Effector memory CD4-positive, alpha-beta T cell (primary cell): ENCODE data around the gene ZNRF4.
"Not testable (repeated sequence)": the region's sequence is repeated elsewhere in the genome, so short reads cannot be mapped to it uniquely, and the experiment has no call there.

ENCODE experiments used
- DNase-seq, 3 donors: peaks; one replicate each; pipeline ENCODE4 v3.0.0-alpha.2; 2020
- H3K27ac ChIP-seq: 2 replicates; pipeline ENCODE4 v1.7.0; 2013; ENCODE audit warnings: mild to moderate bottlenecking, low read length, moderate library complexity; ENCODE audit not compliant: insufficient read depth, poor library complexity, severe bottlenecking
- H3K27me3 ChIP-seq: replicated peaks from 2 replicates; pipeline ENCODE4 v1.7.0; 2013; ENCODE audit warnings: mild to moderate bottlenecking, low read length; ENCODE audit not compliant: insufficient read depth, control insufficient read depth, poor library complexity, severe bottlenecking
- H3K36me3 ChIP-seq: 2 replicates; pipeline ENCODE4 v1.7.0; 2013; ENCODE audit warnings: mild to moderate bottlenecking, low read length, moderate library complexity; ENCODE audit not compliant: control insufficient read depth, insufficient read depth
- H3K4me1 ChIP-seq: 2 replicates; pipeline ENCODE4 v1.7.0; 2013; ENCODE audit warnings: low read length, mild to moderate bottlenecking; ENCODE audit not compliant: control insufficient read depth, insufficient read depth, poor library complexity, severe bottlenecking
- H3K4me3 ChIP-seq: 2 replicates; pipeline ENCODE4 v1.7.0; 2013; ENCODE audit warnings: low read length, low read depth, mild to moderate bottlenecking; ENCODE audit not compliant: insufficient read depth, poor library complexity, severe bottlenecking
- H3K9me3 ChIP-seq: 2 replicates; pipeline ENCODE4 v1.7.0; 2013; ENCODE audit warnings: mild to moderate bottlenecking, low read length, moderate library complexity; ENCODE audit not compliant: control insufficient read depth
- total RNA-seq, 3 donors: gene quantifications; one replicate each; lab custom pipeline; 2026; lab: John Stamatoyannopoulos, UW

ZNRF4 gene
- total RNA-seq: 0 reads per million in 3 donors

DNA sequence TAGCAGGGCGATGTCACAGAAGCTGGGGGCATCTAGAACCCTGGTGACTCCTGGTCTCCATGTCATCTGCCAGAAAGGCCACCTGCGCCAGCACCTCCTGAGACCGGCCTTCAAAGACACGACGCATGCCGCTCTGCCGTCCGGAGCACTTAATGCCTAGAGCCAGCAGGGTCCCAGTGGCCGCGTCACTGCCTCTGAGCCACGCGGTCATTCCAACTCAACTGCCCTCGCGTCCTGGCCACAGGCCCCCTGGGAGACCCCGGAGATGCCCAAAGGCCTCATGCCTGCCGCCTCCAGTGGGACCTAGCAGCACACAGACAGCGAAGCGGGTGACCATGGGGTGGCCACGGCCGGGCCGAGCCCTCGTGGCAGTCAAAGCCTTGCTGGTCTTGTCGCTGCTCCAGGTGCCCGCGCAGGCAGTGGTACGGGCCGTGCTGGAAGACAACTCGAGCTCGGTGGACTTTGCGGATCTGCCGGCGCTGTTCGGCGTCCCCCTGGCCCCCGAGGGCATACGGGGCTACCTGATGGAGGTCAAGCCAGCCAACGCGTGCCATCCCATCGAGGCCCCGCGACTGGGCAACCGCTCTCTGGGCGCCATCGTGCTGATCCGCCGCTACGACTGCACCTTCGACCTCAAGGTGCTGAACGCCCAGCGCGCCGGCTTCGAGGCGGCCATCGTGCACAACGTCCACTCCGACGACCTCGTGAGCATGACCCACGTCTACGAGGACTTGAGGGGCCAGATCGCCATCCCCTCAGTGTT lies at the start of gene ZNRF4:
Gene ZNRF4, plus strand, starts transcription at position 51 of the 763 bp plus-strand sequence. Its CDS starts 75 bp downstream, at position 126.
- H3K27me3 ChIP-seq: no peaks in the 10 kb centered on the region
- H3K27ac ChIP-seq: no peak within 1 kb of the TSS
- H3K4me3 ChIP-seq: no peak within 1 kb of the TSS
- no peaks in the 10 kb centered on the region for H3K9me3 ChIP-seq
- no peaks in the 10 kb centered on the region for H3K36me3 ChIP-seq
- DNase-seq: no peak
- H3K4me1 ChIP-seq: no peaks in the 10 kb centered on the region

DNA sequence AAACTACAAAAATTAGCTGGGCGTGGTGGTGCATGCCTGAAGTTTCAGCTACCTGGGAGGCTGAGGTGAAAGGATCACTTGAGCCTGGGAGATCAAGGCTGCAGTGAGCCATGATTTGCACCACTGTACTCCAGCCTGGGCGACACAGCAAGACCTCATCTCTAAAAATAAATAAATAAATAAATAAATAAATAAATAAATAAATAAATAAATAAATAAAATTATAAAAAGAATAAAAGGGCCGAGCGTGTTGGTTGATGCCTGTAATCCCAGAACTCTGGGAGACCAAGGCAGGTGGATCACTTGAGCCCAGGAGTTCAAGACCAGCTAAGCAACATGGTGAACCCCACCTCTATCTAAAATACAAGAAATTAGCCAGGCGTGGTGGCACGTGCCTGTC lies 49.0 kb upstream of the ZNRF4 start:
- H3K36me3 ChIP-seq, H3K9me3 ChIP-seq, H3K27me3 ChIP-seq, H3K4me1 ChIP-seq, H3K27ac ChIP-seq, H3K4me3 ChIP-seq, DNase-seq: not testable (repeated sequence)

DNA sequence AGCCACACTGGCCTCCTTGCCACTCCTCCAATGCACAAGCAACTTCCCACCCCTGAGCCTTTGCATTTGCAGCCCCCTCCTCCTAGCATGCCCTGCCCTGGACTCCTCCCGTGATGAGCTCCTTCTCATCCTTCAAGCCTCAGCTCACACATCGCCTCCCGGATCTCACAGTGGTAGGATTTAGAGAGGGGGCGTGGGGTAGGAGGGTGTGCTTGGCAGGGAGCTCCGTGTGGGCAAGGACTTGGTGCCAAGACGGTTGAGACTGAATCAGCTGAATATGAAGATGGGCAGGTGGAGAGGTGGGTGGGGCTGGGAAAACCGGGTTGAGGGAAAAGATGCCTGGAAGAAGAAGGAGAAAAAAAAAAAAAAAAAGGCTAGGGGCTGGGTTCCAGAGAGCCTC lies 48.4 kb upstream of the ZNRF4 start:
- Histone ChIP-seq H3K27me3 (no peaks in the 10 kb centered on the region), H3K9me3 (no peaks in the 10 kb centered on the region), H3K4me3 (no peak overlapping the region), H3K27ac (no peak overlapping the region), H3K4me1 (no peaks in the 10 kb centered on the region), H3K36me3 (no peaks in the 10 kb centered on the region)
- no peak for DNase-seq

DNA sequence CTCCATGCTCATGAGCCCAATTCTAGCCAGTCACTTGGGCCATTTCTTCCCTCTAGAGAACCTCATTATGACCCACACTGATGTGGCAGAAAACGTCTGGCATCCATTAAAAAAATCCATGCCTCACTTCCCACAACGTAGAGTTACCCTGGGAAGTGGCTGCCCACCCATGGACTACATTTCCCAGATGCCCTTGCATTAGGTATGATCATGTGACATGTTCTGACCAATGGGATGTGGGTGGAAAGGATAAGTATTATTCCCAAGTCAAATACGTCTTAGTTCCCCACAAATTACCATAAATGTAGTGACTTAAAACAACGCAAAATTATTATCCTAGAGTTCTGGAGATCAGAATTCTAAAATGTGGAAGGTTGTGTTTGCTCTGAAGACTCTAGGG lies 47.9 kb upstream of the ZNRF4 start:
- no peaks in the 10 kb centered on the region for H3K36me3 ChIP-seq
- H3K27me3 ChIP-seq: no peaks in the 10 kb centered on the region
- H3K9me3 ChIP-seq: no peaks in the 10 kb centered on the region
- no peak overlapping the region for H3K4me3 ChIP-seq
- H3K4me1 ChIP-seq: no peaks in the 10 kb centered on the region
- DNase-seq: no peak
- no peak overlapping the region for H3K27ac ChIP-seq

DNA sequence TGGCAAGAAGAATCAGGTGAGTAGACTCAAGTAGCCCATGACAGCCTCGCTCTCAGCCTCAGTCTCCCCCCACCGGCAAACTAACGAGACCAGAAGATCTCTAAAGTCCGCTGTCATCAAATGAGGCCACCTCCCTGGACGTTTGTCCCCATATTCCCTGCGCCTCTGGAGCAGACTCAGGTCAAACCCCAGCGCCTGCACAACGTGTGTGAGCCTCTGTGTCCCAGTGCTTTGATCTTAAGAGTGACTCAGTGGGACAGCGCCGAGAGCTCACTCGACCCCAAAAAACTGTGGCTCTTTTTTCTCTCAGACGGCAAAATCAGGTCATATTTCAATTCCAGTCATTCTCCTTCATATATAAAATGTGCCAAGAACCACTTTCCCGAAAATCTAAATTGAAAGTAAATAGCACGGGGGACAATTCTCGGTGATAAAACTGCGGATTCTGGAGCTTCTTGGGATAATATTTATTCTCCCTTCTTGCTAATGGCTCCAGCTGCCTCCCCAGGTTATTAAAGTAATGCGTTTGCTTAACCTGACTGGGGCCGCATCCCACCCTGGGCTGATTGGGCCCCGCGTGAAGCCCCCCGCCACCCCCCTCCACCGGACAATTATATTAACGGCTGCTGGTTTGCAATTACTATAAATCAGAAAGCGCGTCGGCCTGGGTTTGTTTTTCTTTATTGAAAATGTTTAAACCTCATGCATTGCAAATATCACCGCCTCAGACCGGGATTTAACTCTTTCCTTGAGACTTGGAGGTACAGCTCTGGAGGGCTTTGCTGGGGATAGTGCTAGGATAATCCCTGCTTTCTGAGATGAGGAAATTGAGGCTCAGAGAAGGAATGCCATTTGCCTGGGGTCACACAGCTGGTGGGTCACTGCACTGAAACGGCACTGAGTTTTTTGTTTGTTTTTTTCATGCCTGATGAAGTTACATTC lies 37.5 kb upstream of the ZNRF4 start:
- Histone ChIP-seq H3K27me3 (peaks cover 3% of the 10 kb centered on the region), H3K9me3 (no peaks in the 10 kb centered on the region), H3K4me3 (no peak overlapping the region), H3K27ac (no peak overlapping the region), H3K36me3 (no peaks in the 10 kb centered on the region), H3K4me1 (no peaks in the 10 kb centered on the region)
- no peak for DNase-seq

GRCh38 chr19:5418677-5419076 lies 36.5 kb upstream of the ZNRF4 start:
- H3K9me3 ChIP-seq: no peaks in the 10 kb centered on the region
- DNase-seq: no peak
- H3K36me3 ChIP-seq: no peaks in the 10 kb centered on the region
- H3K4me1 ChIP-seq: no peaks in the 10 kb centered on the region
- H3K27me3 ChIP-seq: peaks cover 3% of the 10 kb centered on the region
- no peak overlapping the region for H3K27ac ChIP-seq
- no peak overlapping the region for H3K4me3 ChIP-seq

DNA sequence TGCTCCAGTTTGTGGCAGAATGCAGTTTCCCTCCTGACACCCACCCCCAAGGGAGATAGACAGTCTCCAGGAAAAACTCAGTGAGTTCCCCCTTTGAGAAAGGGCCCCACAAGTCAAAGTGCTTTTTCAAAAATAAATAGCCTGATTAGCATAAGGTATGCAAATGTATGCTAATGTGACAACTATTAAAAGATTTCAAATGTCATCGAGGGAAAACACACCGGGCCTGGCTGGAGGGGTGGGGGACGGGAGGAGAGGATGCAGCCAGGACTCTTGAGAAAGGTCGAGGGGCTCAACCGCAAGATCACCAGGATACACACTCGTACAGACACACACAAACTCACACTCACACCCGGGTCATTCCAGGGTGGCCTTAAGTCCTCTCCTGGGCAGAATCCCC lies 34.3 kb upstream of the ZNRF4 start:
- no peaks in the 10 kb centered on the region for H3K4me1 ChIP-seq
- no peak overlapping the region for H3K4me3 ChIP-seq
- no peak overlapping the region for H3K27ac ChIP-seq
- no peaks in the 10 kb centered on the region for H3K36me3 ChIP-seq
- no peak for DNase-seq
- peaks cover 10% of the 10 kb centered on the region for H3K27me3 ChIP-seq
- no peaks in the 10 kb centered on the region for H3K9me3 ChIP-seq

DNA sequence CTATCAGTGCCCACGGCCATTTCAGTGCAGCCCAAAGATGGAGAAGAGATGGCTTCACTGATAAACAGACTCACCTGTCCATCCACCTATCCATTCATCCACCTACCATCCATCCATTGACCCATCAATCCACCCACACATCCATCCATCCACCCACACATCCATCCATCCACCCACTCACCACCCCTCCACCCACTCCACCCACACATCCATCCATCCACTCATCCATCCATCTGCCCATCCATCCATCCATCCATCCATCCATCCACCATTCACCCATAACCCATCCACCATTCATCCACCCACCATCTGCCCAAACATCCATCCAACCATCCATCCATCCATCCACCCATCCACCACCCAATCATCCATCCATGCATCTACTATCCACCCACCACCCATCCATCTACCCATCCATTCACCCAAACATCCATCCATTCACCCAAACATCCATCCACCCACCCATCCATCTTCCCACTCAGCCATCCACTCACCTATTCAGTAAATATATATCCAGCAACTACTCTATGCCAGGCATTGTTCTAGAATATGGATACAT lies 31.6 kb upstream of the ZNRF4 start:
- no peaks in the 10 kb centered on the region for H3K36me3 ChIP-seq
- no peaks in the 10 kb centered on the region for H3K9me3 ChIP-seq
- no peak for DNase-seq
- no peak overlapping the region for H3K4me3 ChIP-seq
- no peaks in the 10 kb centered on the region for H3K4me1 ChIP-seq
- H3K27me3 ChIP-seq: peaks cover 8% of the 10 kb centered on the region
- H3K27ac ChIP-seq: no peak overlapping the region

DNA sequence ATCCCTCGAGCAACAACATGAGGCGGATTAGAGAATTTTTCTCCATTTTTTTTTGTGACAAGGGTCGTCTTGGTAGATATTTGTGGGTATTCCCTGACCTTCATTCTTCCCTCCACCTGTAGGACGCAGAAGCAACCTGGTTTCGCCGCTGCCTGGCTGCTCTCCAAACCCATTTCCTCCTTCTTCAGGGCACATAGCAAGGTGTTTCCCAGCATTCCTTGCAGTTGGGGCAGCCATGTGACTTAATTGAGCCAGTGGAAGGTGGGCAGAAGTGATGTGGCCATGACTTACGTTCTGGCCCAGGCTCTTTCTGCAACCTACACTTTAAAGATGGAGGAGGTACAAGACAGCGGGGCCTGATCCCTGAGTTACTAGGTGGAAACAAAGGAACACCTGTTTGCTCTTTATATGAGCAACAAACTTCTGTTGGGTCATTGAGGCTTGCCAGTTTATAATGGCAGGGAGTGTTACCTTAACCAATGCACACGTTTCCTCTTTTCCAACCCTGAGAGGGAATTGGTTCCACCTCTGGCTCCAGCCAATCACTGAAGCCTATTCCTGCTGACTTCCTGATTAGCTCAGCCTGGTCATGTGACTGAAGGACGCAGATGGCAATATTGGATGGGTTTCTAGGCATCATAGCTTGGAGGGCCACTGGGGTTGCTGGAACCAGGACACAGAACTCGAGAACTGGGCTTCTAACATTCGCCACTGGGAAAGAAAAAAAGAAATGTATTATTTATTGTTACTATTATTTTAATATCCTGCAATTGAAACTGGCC lies 30.8 kb upstream of the ZNRF4 start:
- no peaks in the 10 kb centered on the region for H3K4me1 ChIP-seq
- H3K27me3 ChIP-seq: peaks cover 8% of the 10 kb centered on the region
- no peaks in the 10 kb centered on the region for H3K36me3 ChIP-seq
- no peak for DNase-seq
- H3K9me3 ChIP-seq: no peaks in the 10 kb centered on the region
- H3K27ac ChIP-seq: no peak overlapping the region
- H3K4me3 ChIP-seq: no peak overlapping the region
